ENCODE data around the gene PCDH9.

Gene PCDH9

DNA sequence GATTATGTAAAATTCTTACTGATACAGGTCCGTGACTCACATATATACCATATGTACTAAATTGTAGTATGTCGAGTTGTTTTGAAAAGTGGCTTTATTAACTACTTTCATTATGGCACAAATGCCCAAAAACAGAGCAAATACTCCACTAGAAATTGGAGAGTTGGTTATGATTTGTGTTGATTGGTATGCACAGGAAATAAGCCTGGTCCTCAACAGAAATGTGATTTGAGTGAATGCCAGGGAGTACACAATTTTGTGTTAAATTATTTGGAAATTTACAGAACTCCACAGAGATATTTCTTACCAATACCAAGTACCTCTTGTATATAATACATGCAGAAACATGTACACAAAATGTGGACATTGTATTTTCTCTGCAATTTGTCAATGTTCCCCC is 676.7 kb downstream of the PCDH9 start:
- in situ Hi-C loops (cut with HindIII; ENCODE audit: low sequenced_read_pairs), result no loop called here

DNA sequence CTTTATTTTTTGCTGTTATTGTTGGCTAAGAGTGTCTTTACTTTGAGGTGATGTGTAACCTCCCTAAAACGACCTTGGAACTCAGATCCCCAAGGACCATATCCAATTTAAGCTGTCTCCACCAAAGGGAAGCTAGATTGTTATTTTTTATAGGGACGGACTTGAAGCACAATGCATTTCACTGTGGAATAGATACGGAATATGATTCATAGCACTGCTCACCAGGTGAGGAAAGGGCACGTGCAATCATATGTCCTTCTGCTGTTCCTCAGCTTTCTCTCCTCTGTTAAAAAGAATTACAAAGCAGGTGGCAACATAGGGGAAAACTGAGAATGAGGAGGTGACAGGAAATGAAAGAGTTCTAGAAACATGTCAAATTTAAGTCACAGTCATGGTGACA is 679.0 kb downstream of the PCDH9 start:
- in situ Hi-C loops (cut with HindIII; ENCODE audit: low sequenced_read_pairs), result no loop called here

DNA sequence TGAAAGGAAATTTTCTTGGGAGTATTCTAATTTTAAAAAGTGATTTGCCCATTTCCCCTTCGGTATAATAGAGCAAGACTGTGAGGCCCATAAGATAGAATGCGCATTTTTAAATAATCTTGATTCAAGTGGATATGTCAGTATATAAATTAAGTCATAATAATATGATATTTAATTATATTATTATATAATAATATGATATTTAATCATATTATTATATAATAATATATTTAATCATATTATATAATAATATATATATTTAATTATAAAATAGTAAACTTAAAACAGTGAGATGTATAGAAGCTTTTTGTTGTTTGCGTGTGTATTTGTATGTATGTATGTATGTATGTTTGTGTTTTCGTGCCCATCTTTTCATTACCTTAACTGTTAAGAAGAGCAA is 682.5 kb downstream of the PCDH9 start:
- in situ Hi-C loops (cut with HindIII; ENCODE audit: low sequenced_read_pairs), result no loop called here

DNA sequence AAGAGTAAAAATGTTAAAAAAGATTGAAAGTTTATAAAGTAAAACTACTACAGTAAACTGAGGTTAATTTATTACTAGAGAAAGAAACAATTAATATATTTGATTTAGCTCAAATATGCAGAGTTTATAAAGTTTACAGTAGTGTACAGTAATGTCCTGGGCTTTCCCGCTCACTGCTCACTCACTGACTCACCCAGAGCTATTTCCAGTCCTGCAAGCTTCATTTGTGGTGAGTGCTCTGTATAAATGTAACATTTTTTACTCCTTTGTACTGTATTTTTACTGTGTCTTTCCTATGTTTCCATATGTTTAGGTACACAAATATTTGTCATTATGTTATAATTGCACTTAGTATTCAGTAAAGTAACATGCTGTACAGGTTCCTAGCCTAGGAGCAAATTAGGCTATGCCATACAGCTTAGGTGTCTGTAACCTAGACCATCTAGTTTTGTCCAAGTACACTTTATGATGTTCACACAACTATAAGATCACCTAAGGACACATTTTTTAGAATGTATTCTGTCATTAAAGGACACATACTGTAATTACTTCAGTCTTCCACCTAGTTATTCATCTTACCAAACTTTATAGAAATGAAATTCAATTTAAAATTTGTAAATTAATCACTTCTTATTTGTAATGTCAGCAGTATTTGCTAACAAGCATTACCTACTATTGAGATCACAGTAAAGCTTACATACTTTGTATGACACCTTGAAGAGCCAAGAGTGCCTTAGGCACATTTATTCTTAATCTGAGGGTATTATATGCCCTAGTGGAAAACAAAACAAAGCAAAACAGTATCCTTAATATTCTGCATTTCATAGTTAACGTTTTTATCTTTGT is 683.4 kb downstream of the PCDH9 start:
- in situ Hi-C loops (cut with HindIII; ENCODE audit: low sequenced_read_pairs), result no loop called here

DNA sequence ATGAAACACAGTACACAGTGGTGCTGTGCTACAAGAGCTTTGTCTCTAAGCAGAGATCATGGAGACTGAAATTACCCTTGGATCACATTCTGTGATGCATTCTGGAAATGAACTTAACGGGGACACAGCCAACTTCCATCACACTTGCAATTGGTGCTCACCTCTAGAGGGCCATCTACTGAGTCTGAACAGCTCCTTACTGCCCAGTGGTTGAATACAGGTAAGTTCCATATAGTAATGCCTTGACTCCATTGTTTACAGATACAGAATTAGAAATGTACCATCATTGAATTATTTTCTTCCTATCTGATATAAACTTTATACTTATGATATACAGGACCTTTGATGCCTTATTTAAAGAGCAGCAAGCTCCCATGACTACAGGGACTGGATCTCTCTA is 686.4 kb downstream of the PCDH9 start:
- in situ Hi-C loops (cut with HindIII; ENCODE audit: low sequenced_read_pairs), result no loop called here

DNA sequence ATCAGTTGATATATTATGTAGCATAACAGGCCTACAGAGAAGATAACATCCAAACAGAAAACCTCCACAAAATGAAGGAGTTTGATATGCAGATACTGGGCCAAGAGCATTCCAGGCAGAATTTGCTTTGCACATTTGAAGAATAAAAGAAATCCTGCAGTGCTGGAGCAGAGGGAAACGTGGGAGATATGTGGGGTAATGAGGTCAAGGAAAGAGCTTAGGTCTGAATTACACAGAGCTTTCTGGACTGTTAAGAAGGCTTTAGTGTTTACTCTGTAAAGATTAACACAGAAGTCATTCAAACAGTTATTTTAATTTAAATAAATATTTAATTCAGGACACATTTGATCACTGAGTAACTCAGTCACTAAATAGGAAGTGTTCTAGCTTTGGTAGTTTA is 692.7 kb downstream of the PCDH9 start:
- in situ Hi-C loops (cut with HindIII; ENCODE audit: low sequenced_read_pairs), result no loop called here

DNA sequence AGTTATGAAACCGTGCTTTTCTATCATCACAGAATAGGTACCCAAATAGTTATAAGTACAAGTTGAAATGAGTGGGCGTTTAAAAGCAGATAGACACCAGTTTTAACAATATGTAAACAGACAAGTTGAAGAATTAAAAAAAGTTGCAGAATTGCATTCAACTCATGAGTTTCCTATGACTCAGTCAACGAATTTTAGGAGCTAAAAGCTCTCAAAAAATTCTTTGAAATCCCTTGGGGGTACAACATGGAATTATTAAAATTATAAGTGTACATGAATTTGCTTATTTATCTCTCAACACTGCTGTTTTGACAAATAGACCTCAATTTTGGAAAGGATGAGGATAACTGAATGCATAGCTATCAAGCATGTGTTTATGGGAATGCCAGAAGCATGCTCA is 693.4 kb downstream of the PCDH9 start:
- in situ Hi-C loops (cut with HindIII; ENCODE audit: low sequenced_read_pairs), result no loop called here

DNA sequence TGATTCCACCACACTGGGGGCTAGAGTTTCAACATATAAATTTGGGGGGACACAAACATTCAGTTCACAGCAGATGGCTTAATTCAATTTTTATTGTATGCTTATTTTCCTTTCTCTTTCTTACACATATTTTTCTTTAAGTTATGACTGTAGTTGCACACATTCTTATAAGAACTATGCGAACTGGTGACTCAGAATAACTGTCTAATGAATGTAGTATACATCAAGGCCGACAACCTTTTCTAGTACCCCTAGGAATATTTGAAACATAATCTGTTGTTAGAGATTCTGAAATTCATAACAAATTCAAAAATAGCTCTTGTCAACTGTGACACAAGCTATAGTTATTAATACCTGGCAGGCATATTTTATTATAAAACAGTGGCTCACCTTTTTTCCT is 695.6 kb downstream of the PCDH9 start:
- in situ Hi-C loops (cut with HindIII; ENCODE audit: low sequenced_read_pairs), result no loop called here

DNA sequence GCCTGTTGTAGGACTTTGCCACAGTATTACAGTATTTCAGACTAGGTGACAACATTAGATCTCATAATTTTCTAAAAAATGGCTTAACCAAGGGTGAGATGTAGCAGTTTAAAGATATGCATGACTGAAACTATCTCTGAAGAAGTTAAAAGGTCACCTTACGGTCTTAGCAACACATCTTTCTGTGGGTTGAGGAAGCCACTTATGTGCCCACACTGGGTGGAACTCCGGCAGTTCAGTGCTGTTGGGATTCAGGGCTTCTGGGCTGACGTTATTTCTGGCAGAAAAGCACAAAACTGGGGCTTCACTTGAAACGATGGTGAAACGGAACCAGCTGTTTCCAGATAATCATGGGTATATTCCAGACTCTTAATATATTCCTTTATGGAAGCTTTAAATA is 697.3 kb downstream of the PCDH9 start:
- in situ Hi-C loops (cut with HindIII; ENCODE audit: low sequenced_read_pairs), result no loop called here

DNA sequence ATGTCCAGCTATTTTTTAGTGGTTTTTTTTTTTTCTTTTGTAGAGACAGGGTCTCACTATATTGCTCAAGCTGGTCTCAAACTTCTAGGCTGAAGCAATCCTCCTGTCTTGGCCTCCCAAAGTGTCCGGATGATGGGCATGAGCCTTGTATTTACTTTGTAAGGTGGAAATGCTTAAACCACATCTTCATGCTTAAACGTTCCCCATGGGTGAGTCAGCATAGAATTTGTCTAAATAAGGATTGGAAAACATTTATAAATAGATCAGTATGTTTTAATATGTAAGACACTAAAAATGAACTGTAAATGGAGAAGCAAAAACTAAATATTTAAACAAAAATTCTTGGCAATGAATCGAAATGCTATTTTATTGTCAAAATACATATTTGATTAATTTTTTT is 698.0 kb downstream of the PCDH9 start:
- in situ Hi-C loops (cut with HindIII; ENCODE audit: low sequenced_read_pairs), result no loop called here

DNA sequence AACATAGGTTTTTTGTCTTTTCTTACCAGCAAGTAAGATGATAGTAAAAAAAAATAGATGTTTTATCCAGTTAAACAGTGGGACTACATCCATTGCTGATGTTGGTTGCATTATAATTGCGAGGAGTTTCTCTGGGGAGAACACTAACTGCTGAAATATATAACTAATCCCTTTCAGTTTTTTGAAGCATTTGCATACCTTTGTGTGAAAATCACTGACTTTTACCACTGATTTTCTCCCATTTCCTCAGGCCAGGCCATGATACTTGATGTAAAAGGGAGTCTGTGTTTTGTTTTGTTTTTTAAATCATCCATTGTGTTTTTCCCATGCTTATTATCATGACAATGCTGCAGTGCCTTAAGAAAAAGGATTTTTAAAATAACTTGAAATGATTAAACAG is 699.5 kb downstream of the PCDH9 start:
- in situ Hi-C loops (cut with HindIII; ENCODE audit: low sequenced_read_pairs), result no loop called here

DNA sequence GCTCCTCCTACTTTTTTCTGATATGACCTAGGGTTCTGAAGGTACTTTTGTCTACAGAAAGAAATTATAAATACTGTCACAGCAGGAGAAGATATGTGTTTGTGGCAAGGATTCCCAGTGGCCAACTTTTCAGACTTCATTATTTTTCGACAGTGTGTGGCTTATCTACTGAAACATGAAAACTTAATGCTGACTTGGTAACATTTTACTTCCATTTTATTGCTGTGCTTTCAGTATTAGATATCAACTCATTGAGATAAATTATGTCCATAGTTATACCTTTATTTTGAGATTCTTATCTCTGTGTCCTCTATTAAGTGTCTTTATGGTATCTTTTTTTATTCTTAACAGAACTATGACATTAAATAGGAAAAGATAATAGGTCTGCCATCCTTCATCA is 700.0 kb downstream of the PCDH9 start:
- in situ Hi-C loops (cut with HindIII; ENCODE audit: low sequenced_read_pairs), result no loop called here

DNA sequence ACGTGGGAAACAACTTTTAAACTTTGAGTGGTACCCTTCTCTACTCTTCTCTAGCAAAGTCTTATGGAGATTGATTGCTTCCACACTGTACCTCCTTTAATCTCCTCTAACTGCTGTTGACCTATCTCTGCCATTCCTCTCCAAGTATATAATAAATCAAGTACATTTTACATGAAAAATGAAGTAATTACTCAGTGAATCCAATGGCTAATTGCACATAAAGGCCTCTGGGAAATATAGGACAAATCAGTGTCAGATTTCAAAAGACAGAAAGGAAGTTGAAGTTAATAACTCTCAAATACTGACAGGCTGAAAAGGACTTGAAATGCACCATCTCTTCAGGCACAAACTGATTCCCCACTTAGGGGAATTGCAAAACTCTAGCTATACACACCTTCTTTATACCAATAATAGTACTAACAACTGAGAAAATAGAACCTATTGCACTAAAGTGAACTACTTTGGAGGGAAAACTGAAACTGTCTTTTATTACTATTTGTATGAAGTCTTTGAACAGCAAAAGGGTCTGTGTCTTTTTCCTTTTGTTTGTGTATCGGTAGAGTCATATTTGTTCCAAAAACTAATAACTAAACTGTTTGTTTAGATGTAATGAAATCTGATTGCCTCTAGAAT is 701.1 kb downstream of the PCDH9 start:
- in situ Hi-C loops (cut with HindIII; ENCODE audit: low sequenced_read_pairs), result no loop called here

DNA sequence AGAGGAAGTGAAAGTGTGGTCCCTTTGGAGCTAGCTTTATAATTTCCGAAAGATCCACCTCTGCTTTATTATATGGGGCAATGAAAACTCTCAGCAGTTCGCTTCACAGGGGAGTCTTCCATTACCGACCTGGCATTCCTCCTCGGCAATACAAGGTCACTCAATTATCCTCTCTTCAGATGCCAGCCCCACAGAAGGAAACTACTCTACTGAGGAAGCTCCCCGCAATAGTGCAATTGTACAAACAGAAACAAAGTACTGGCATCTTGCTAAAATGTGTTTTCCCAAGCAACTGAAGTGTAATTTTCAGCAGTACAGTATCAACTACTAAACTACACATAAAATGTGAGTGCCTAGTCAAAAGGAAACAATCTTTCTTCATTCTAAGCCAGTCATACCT is 702.0 kb downstream of the PCDH9 start:
- in situ Hi-C loops (cut with HindIII; ENCODE audit: low sequenced_read_pairs), result no loop called here

DNA sequence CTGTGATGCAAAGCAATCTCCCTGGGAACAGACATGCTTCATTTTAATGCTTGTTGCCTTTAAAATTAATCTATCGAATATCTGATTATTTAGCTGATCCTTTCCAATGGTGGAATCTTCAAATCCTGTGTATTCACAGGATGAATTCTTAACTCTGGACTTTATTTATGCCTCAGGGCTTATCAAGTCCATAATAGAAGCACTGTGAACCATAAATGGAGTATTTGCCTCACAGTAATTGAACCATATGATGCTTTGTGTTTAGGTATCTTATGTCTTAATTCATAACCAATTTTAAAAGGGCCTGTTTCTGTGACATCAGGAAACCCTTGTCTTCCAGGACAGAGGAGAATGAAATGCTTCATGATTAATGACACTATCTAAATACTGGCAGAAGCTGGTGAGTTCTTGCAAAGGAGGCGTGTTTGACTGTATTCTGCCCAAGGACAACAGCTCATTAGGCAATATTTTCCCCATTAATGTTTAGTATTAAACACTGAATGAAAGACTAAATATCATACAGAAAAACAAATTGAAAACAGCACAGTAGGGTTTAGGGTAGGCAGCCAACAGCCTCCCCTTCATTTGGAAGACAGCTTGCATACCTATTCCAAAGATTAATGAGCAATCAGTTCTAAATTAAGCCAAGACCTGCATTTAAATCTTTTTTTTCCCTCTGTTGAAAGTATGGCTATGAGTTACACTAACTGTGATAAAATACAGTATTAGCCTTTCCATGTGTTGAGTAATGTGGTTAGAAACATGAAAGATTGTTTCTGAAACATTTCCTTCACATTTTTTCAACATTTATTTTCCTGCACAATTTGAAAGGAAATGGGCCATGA is 709.4 kb downstream of the PCDH9 start:
- in situ Hi-C loops (cut with HindIII; ENCODE audit: low sequenced_read_pairs), result no loop called here

DNA sequence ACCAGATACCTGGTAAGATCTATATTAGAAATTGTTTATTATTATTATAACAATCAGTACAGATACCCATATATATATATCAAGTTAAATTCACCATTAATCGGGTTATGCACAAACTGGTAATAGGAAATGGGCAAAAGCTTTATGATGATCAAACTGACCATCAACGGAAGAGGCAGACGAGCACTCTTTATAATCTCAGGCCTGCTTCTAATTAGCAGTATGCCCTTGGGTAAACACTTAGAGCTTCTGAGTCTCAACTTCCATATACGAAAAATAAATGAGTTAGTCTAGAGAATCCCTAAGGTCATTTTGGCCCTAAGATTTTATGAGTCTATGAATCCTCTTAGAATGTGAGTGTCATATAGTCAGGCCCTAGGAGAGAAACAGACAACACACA is 710.9 kb downstream of the PCDH9 start:
- in situ Hi-C loops (cut with HindIII; ENCODE audit: low sequenced_read_pairs), result no loop called here

DNA sequence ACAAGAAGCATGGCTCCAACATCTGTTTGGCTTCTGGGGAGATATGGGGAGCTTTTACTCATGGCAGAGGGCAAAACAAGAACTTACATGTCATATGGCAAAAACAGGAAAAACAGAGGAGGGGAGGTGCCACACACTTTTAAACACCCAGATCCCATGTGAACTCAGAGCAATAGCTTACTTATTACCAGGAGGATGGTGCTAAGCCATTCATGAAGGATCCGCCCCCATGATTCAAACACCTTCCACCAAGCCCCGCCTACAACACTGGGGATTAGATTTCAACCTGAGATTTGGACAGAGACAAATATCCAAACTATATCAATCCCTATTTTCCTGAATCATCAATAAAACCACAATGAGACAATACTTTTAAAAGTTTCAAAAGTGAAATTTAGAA is 712.1 kb downstream of the PCDH9 start:
- in situ Hi-C loops (cut with HindIII; ENCODE audit: low sequenced_read_pairs), result no loop called here

DNA sequence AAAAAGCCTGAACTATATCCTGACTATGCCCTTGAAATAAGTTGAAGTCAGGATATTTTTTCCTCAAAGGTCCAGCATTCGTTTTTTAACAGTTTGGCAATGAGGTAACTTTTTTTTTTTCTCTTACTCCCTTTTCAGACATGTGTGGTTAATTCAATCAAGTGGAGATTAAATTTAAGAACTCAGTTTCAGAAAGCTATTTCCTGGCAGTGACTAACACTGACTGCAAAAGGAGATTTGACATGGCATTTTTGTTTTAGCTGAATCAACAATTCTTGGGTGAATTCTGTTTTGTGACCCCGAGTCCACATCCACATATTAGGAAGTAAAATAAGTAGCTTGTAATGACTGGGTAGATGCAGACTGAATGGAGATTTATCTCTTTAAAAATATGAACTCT is 716.4 kb downstream of the PCDH9 start:
- in situ Hi-C loops (cut with HindIII; ENCODE audit: low sequenced_read_pairs), result no loop called here

DNA sequence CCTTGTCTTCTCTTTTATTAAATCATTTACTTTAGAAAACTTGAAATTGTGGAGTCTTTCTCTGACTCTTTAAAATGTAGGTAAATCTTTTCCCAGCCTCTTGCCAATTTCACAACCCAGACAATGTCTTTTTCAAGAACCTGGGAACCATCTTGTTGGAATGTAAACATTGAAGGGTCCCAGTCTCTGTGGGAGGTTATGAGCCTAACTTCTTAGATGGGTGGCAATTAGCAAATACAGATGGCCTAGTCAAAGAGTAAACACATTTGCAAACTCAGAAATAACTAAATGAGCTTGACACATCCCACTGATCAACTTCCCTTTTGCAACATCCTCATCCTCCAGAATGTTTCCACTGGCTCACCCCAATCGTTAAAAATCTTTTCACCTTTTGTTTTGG is 721.0 kb downstream of the PCDH9 start:
- in situ Hi-C loops (cut with HindIII; ENCODE audit: low sequenced_read_pairs), result no loop called here

DNA sequence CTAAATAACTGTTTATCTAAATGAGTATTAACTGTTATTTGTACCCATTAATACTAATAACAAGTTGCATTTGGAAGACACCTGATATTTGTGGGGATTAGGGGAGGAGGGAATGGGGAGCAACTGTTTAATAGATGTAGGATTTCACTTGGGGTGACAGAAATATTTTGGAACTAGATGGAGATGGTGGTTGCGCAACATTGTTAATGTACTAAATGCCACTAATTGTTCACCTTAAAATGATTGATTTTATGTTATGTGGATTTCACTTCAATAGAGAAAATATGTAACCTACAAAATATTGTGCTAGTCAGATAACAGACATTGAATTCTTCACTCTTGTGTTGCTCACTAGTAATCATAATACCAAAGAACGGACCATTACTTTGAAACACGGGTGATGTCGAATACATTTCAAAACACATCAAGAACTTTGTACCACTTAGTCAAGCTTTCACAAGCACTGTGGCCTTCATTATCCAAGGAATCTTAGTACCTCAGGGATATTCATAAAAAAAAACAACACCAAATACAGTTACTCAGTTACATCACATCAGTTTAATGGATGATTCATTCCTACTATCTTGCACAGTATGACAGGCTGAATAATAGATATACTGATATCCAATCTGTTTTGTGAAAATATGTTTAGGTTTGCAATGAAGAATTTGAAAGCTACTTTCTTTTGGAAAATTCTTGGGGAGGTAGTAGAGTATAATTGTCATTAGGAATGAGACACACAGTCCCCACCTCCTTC is 721.8 kb downstream of the PCDH9 start:
- in situ Hi-C loops (cut with HindIII; ENCODE audit: low sequenced_read_pairs), result no loop called here

DNA sequence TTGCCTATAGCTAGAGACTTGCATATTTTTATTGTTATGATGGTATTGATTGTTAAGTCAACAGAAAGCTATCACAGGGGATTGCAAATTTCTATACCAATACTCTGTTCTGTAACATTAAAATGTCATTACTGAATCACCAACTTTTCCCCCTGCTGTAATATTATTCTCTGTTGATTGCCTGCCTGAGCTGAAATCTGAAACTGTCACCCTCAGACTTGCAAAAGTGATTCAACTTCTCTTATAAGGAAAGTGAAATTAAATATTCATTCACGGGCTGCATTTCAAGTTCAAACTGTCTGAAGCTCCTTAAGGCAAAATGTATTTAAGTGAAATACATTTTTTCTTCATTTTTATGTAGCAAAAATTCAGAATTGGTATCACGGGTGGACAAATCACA is 723.2 kb downstream of the PCDH9 start:
- in situ Hi-C loops (cut with HindIII; ENCODE audit: low sequenced_read_pairs), result no loop called here
